HG03175 (cell line): Measurements from ENCODE around the gene SLC38A1.
A peak's percentile ranks its signal among the peaks of the same experiment; 100 is the strongest.
"Not testable (repeated sequence)": the region's sequence is repeated elsewhere in the genome, so short reads cannot be mapped to it uniquely, and the experiment has no call there.

Experiments
- ATAC-seq: cut with Tn5 transposase; IDR thresholded peaks from one replicate; pipeline ENCODE4 v1.9.1; 2021; ENCODE audit warnings: mild to moderate bottlenecking, moderate library complexity; ENCODE audit not compliant: unreplicated experiment

The SLC38A1 gene

GRCh38 chr12:46209914-46210872 lies 58.6 kb downstream of the SLC38A1 start:
- peak; percentile 61 for ATAC-seq

- ATAC-seq, result no peak
Measured at GRCh38 chr12:46209170-46209569, 59.7 kb downstream of the SLC38A1 start.

- ATAC-seq, result no peak
Measured at GRCh38 chr12:46208370-46208769, 60.5 kb downstream of the SLC38A1 start.

- no peak for ATAC-seq
Measured at GRCh38 chr12:46207644-46208043, 61.2 kb downstream of the SLC38A1 start.

GRCh38 chr12:46206471-46206870 lies 62.4 kb downstream of the SLC38A1 start:
- no peak for ATAC-seq

GRCh38 chr12:46205294-46205693 lies 63.5 kb downstream of the SLC38A1 start:
- no peak for ATAC-seq

GRCh38 chr12:46201284-46201789 lies 67.5 kb downstream of the SLC38A1 start:
- no peak for ATAC-seq

GRCh38 chr12:46200551-46200950 lies 68.3 kb downstream of the SLC38A1 start:
- ATAC-seq, result no peak

GRCh38 chr12:46198913-46199312 lies 69.9 kb downstream of the SLC38A1 start:
- ATAC-seq, result no peak

GRCh38 chr12:46197883-46198282 lies 71.0 kb downstream of the SLC38A1 start:
- no peak for ATAC-seq

- not testable (repeated sequence) for ATAC-seq
Measured at GRCh38 chr12:46190533-46190932, 78.3 kb downstream of the SLC38A1 start.

GRCh38 chr12:46188170-46188569 lies 80.7 kb downstream of the SLC38A1 start:
- ATAC-seq, result no peak

- no peak for ATAC-seq
Measured at GRCh38 chr12:46187023-46187422, 81.8 kb downstream of the SLC38A1 start.

- ATAC-seq, result no peak
Measured at GRCh38 chr12:46186088-46186487, 82.8 kb downstream of the SLC38A1 start.

GRCh38 chr12:46185686-46186085 lies 83.2 kb downstream of the SLC38A1 start:
- ATAC-seq, result no peak

- ATAC-seq, result no peak
Measured at GRCh38 chr12:46184798-46185595, 83.8 kb downstream of the SLC38A1 start.

GRCh38 chr12:46183112-46183511 lies 85.7 kb downstream of the SLC38A1 start:
- ATAC-seq, result no peak

- no peak for ATAC-seq
Measured at GRCh38 chr12:46181465-46181864, 87.4 kb downstream of the SLC38A1 start.

GRCh38 chr12:46179693-46180452 lies 89.0 kb downstream of the SLC38A1 start:
- ATAC-seq, result peak; percentile 61

- no peak for ATAC-seq
Measured at GRCh38 chr12:46177837-46178608, 90.8 kb downstream of the SLC38A1 start.
